Transverse colon (tissue), 4 donors: ENCODE data around the gene SGPP1.

ENCODE experiments used
- POLR2A ChIP-seq: fragments of 450-650 bp; IDR thresholded peaks from one replicate; pipeline ENCODE4 v1.6.1; 2016; ENCODE audit warnings: antibody characterized with exemption, mild to moderate bottlenecking, moderate library complexity
- POLR2AphosphoS5 ChIP-seq, 3 donors: sonication (generic); formaldehyde crosslinking; IDR thresholded peaks; one replicate each; pipeline ENCODE4 v1.6.1; 2016; ENCODE audit warnings: antibody characterized with exemption in 3 of 3
- TF ChIP-seq, protein P1 (sequence below), 5 experiments: fragments of 200-600 bp in 3 of 5; fragments of 450-650 bp in 2 of 5; sonication (generic) in 3 of 5; IDR thresholded peaks; 1 replicate in 2 of 5; 2 replicates in 3 of 5; pipeline ENCODE4 v1.5.1; 2016 to 2017; ENCODE audit warnings: antibody characterized with exemption in 5 of 5, inconsistent platforms in 3 of 5, mild to moderate bottlenecking in 2 of 5, moderate library complexity in 1 of 5

DNA sequence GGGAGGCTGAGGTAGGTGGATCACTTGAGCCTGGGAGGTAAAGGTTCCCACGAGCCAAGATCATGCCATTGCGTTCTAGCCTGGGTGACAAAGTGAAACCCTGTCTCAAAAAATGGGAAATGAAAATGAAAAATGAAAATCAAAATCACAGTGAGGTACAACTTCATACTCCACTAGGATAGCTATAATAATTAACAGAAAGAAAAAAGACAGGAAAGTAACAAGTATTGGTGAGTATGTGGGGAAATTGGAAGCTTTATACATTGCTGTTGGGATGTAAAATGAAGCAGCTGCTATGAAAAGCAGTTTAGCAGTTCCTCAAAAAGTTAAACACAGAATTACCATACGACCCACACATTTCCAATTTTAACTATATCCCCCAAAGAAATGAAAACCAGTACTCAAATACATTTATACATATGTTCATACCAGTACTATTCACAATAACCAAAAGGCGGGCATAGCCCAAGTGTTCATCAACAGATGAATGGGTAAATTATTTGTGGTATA lies 22.2 kb downstream of the SGPP1 start:
- TF ChIP-seq POLR2AphosphoS5 (IDR thresholded peaks at IDR 0.05) (no peak), POLR2A (no peak)
- TF ChIP-seq, protein P1, sequence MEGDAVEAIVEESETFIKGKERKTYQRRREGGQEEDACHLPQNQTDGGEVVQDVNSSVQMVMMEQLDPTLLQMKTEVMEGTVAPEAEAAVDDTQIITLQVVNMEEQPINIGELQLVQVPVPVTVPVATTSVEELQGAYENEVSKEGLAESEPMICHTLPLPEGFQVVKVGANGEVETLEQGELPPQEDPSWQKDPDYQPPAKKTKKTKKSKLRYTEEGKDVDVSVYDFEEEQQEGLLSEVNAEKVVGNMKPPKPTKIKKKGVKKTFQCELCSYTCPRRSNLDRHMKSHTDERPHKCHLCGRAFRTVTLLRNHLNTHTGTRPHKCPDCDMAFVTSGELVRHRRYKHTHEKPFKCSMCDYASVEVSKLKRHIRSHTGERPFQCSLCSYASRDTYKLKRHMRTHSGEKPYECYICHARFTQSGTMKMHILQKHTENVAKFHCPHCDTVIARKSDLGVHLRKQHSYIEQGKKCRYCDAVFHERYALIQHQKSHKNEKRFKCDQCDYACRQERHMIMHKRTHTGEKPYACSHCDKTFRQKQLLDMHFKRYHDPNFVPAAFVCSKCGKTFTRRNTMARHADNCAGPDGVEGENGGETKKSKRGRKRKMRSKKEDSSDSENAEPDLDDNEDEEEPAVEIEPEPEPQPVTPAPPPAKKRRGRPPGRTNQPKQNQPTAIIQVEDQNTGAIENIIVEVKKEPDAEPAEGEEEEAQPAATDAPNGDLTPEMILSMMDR (IDR thresholded peaks at IDR 0.05) = no peak
